ENCODE measurements around the gene GPAT3. TPM values are rescaled to one million over a fixed set of nuclear protein-coding genes. Genes with fewer than 3 reads are reported as not detected.

Gene GPAT3
- total and polyA plus RNA-seq, 2 of the 8 experiments (the other 6 are each of a cell fraction or from before 2014, with no cell fraction given) = 0.23 to 2.0 TPM

DNA sequence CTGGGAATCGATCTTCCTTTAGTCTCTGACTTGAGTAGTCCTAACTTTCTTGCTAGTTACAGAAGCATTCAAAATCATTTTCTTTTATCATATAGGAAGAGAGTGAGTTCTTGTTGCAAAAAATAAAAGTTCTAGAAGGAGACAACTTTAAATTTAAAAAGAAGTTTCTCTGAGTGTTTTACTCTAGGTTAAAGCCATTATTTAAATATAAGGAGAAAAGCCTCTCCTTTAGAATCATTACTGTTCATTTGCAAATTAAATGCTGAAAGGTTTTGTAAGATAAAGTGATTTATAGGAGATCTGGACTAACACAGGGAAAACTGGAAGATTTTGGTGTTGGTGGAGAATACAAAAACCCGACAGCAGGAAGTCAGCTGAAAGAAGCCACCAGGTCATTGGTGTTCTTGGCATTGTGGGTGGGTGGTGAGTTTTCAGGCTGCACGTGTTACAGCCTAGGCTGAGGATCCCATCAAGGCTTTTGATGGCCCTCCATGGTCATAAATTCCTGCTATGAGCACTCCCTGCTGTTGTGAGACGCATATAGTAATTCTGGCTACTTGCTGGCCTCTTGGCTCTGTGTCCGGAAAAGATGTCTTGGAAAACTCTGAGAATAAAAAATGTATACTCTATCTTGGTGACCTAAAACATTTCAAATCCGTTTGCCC, 81.6 kb downstream of the GPAT3 start:
- no peaks in the 10 kb centered on the region for H4K20me1 ChIP-seq (replicated peaks in 1 of 2; ENCODE audit: control insufficient read depth in 1 of 2, insufficient read depth in 2 of 2, low read length in 2 of 2)
- no peak overlapping the region for H2BK12ac ChIP-seq (ENCODE audit: low read depth, low read length)
- H2BK120ac ChIP-seq (replicated peaks; ENCODE audit: low read depth, low read length) = no peak overlapping the region
- H2BK20ac ChIP-seq (ENCODE audit: low read length) = no peak overlapping the region
- H3K9me3 ChIP-seq (ENCODE audit: insufficient read depth in 2 of 2, low read depth in 1 of 2, low read length in 1 of 2) = peaks cover 14 to 15% of the 10 kb centered on the region in 2 experiments
- no peak overlapping the region for H3K18ac ChIP-seq (ENCODE audit: extremely low read depth, low read length)
- no peaks in the 10 kb centered on the region for H3K79me2 ChIP-seq (ENCODE audit: control insufficient read depth in 1 of 2, insufficient read depth in 2 of 2, low read length in 2 of 2)
- ChIA-PET CTCF (ENCODE audit: partially characterized antibody) (interaction anchor here (0.6 to 1.4 kb wide), 2 partner anchors 12 to 122 kb away, joined by 3 read pairs; no protein-coding TSS in a partner anchor), POLR2A (ENCODE audit: partially characterized antibody) (no interaction called here)
- no peak overlapping the region for H2BK15ac ChIP-seq (ENCODE audit: low read length)
- H3K4ac ChIP-seq (replicated peaks; ENCODE audit: insufficient read length, low read depth, low read length) = no peak overlapping the region
- H2AK5ac ChIP-seq (ENCODE audit: low read depth, low read length) = no peak overlapping the region
- FAIRE-seq = no peak
- H3K23me2 ChIP-seq (ENCODE audit: low read depth, low read length) = no peaks in the 10 kb centered on the region
- no peak overlapping the region for H4K91ac ChIP-seq (replicated peaks; ENCODE audit: insufficient read length, low read length)
- H3K23ac ChIP-seq (ENCODE audit: insufficient read length) = no peak overlapping the region
- H3K4me3 ChIP-seq (ENCODE audit: extremely low read depth in 1 of 4, insufficient read depth in 2 of 4, low read depth in 3 of 4, low read length in 4 of 4) = no peak overlapping the region
- H3K27me3 ChIP-seq (replicated peaks in 1 of 4; ENCODE audit: control insufficient read depth in 3 of 4, extremely low read depth in 1 of 4, insufficient read depth in 3 of 4, low read length in 3 of 4) = no peaks in the 10 kb centered on the region
- H3K9ac ChIP-seq (replicated peaks in 1 of 4; ENCODE audit: extremely low read depth in 1 of 4, low read depth in 3 of 4, low read length in 3 of 4) = no peak overlapping the region
- no peak overlapping the region for H3K4me2 ChIP-seq (ENCODE audit: insufficient read depth in 1 of 2, low read depth in 2 of 2, low read length in 2 of 2)
- H3K4me1 ChIP-seq (replicated peaks in 1 of 4; ENCODE audit: control insufficient read depth in 3 of 4, insufficient read depth in 4 of 4, low read length in 3 of 4) = peaks cover 0 to 6% (median 0%) of the 10 kb centered on the region in 4 experiments; a peak in 1 of 7 replicates
- H4K5ac ChIP-seq (ENCODE audit: insufficient read length, low read depth, low read length) = no peak overlapping the region
- no peak overlapping the region for H3K14ac ChIP-seq (ENCODE audit: insufficient read length)
- no peaks in the 10 kb centered on the region for H3K36me3 ChIP-seq (ENCODE audit: control insufficient read depth in 2 of 4, insufficient read depth in 4 of 4, low read length in 3 of 4)
- DNase-seq (ENCODE audit: low read depth in 1 of 2, low spot score in 2 of 2) = no peak
- 78% methylated on average over 6 of the region's 6 CpGs; no CpG with 5 or more reads in 1 of the 2 experiments for WGBS, 2 experiments (ENCODE audit: extremely low coverage in 1 of 2, insufficient coverage in 1 of 2, insufficient read length in 1 of 2, insufficient replicate concordance in 2 of 2, low coverage in 1 of 2, low lambda C conversion rate in 2 of 2, missing lambda C conversion rate in 1 of 2)
- no peak overlapping the region for H2AFZ ChIP-seq (ENCODE audit: low read length)
- no peaks in the 10 kb centered on the region for H3K79me1 ChIP-seq (ENCODE audit: low read depth, low read length)
- H3K56ac ChIP-seq (replicated peaks; ENCODE audit: insufficient read length, low read depth, low read length) = no peak overlapping the region
- H2BK5ac ChIP-seq (ENCODE audit: low read depth, low read length) = no peak overlapping the region
- no peak overlapping the region for H3K27ac ChIP-seq (ENCODE audit: low read depth, low read length)
- no peak overlapping the region for H4K8ac ChIP-seq (ENCODE audit: extremely low read depth, insufficient read depth, low read length)
- TF ChIP-seq, protein P1, sequence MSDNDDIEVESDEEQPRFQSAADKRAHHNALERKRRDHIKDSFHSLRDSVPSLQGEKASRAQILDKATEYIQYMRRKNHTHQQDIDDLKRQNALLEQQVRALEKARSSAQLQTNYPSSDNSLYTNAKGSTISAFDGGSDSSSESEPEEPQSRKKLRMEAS (IDR thresholded peaks at IDR 0.05) = no peak
- TF ChIP-seq TBP (IDR thresholded peaks at IDR 0.05; ENCODE audit: low read depth, low read length) = no peak
- TF ChIP-seq HDAC2 (IDR thresholded peaks at IDR 0.05; ENCODE audit: borderline replicate concordance in 1 of 2, low read depth in 2 of 2, low read length in 2 of 2) = no peak
- TF ChIP-seq POLR2AphosphoS5 (IDR thresholded peaks at IDR 0.05; ENCODE audit: low read depth, low read length) = no peak
- no peak for TF ChIP-seq POLR2A (IDR thresholded peaks at IDR 0.05; ENCODE audit: control extremely low read depth in 1 of 2, low read depth in 2 of 2, low read length in 2 of 2)
- no peak for TF ChIP-seq SAP30 (IDR thresholded peaks at IDR 0.05; ENCODE audit: insufficient read depth, insufficient replicate concordance, low read length)
- no peak for TF ChIP-seq TCF12 (IDR thresholded peaks at IDR 0.05; ENCODE audit: low read depth, low read length)
- no peak for TF ChIP-seq CBX8 (IDR thresholded peaks at IDR 0.05; ENCODE audit: borderline replicate concordance, low read depth, low read length)
- no peak for TF ChIP-seq SRF (IDR thresholded peaks at IDR 0.05; ENCODE audit: low read depth, low read length)
- no peak for TF ChIP-seq SIRT6 (IDR thresholded peaks at IDR 0.05; ENCODE audit: low read length)
- no peak for TF ChIP-seq FOSL1 (IDR thresholded peaks at IDR 0.05; ENCODE audit: insufficient read depth, low read depth, low read length)
- TF ChIP-seq RFX5 (IDR thresholded peaks at IDR 0.05; ENCODE audit: borderline replicate concordance, low read depth, low read length) = no peak
- TF ChIP-seq, protein P2, sequence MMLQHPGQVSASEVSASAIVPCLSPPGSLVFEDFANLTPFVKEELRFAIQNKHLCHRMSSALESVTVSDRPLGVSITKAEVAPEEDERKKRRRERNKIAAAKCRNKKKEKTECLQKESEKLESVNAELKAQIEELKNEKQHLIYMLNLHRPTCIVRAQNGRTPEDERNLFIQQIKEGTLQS (IDR thresholded peaks at IDR 0.05; ENCODE audit: insufficient read depth, low read depth, low read length) = no peak

Data from H1 (cell line).